Fibroblast of villous mesenchyme (primary cell): ENCODE measurements around the gene RAD51AP1. TPM values are rescaled to one million over a fixed set of nuclear protein-coding genes. Genes with fewer than 3 reads are reported as not detected.
"Not testable (repeated sequence)": the region's sequence is repeated elsewhere in the genome, so short reads cannot be mapped to it uniquely, and the experiment has no call there.

Source experiments
- DNase-seq: peaks from one replicate; pipeline ENCODE4 v3.0.0-alpha.2; 2010; ENCODE audit warnings: low read depth
- H3K4me3 ChIP-seq: 2 replicates; pipeline ENCODE4 v1.5.1; 2011; ENCODE audit warnings: low read depth, mild to moderate bottlenecking, low read length
- total RNA-seq: library from RNA; depleted of rRNA; stranded (reverse); fragments of >200 nt; gene quantifications from 2 replicates; pipeline ENCODE4 v1.2.3, GENCODE V29; 2012
- TF ChIP-seq, protein P1 (sequence below): IDR thresholded peaks from 2 replicates; pipeline ENCODE4 v1.5.1; 2012; ENCODE audit warnings: low read depth, mild to moderate bottlenecking, low read length; ENCODE audit not compliant: insufficient read depth

RAD51AP1 gene
- total RNA-seq, 1 donor = 18.1 TPM

DNA sequence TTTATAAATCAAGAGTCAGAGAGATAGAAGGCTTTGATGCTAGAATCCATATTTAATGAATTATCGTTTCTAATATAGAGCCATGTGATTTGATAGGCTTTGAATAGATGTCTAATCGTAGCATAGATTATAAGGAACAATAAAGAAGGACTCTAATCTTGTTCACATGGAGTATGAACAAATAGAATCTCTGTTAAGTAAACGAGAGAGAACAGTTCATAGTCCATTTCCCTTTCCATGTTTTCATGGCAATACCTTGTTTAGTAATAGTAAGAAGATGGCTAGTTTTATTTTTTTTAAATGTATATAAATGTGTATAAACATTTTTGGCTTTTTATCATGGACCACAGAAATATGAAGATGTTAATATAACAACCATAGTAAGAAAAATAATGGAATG is 32.3 kb upstream of the RAD51AP1 start:
- DNase-seq = no peak
- H3K4me3 ChIP-seq = no peak overlapping the region
- TF ChIP-seq, protein P1, sequence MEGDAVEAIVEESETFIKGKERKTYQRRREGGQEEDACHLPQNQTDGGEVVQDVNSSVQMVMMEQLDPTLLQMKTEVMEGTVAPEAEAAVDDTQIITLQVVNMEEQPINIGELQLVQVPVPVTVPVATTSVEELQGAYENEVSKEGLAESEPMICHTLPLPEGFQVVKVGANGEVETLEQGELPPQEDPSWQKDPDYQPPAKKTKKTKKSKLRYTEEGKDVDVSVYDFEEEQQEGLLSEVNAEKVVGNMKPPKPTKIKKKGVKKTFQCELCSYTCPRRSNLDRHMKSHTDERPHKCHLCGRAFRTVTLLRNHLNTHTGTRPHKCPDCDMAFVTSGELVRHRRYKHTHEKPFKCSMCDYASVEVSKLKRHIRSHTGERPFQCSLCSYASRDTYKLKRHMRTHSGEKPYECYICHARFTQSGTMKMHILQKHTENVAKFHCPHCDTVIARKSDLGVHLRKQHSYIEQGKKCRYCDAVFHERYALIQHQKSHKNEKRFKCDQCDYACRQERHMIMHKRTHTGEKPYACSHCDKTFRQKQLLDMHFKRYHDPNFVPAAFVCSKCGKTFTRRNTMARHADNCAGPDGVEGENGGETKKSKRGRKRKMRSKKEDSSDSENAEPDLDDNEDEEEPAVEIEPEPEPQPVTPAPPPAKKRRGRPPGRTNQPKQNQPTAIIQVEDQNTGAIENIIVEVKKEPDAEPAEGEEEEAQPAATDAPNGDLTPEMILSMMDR = no peak

DNA sequence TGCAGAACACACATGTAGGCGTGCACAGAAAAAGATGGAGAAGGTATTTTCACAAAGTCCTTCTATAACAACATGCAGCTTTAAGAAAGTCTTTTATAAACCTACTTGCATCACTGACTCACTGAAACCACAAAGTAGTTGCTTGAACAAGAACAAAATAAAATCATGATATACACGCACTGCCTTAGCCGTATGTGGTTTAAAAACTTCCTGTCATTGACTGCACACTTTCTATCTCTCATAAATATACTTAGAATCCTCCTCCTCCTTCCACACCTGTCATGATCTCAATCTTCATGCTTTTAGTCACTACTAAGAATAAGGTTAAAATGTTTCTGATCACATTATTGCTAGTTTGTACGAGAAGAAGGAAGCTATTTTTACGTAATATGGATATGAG is 31.8 kb upstream of the RAD51AP1 start:
- no peak overlapping the region for H3K4me3 ChIP-seq
- DNase-seq = peak; percentile 48
- TF ChIP-seq, protein P1 = no peak

DNA sequence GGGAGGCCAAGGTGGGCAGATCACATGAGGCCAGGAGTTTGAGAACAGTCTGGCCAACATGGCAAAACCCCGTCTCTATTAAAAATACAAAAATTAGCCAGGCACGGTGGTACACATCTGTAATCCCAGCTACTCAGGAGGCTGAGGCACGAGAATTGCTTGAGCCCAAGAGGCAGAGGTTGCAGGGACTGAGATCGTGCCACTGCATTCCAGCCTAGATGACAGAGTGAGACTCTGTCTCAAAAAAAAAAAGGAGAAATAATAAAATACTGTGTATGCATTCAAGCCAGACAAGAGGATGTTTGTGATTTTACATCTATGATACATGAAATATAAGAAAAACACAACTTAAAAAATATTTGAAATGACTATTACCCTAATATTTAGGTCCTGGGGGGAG is 30.2 kb upstream of the RAD51AP1 start:
- not testable (repeated sequence) for DNase-seq
- peak overlapping the region; percentile 27 for H3K4me3 ChIP-seq

DNA sequence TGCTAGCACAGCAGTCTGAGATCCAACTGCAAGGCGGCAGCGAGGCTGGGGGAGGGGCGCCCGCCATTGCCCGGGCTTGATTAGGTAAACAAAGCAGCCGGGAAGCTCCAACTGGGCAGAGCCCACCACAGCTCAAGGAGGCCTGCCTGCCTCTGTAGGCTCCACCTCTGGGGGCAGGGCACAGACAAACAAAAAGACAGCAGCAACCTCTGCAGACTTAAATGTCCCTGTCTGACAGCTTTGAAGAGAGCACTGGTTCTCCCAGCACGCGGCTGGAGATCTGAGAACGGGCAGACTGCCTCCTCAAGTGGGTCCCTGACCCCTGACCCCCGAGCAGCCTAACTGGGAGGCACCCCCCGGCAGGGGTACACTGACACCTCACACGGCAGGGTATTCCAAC is 29.4 kb upstream of the RAD51AP1 start:
- not testable (repeated sequence) for DNase-seq

DNA sequence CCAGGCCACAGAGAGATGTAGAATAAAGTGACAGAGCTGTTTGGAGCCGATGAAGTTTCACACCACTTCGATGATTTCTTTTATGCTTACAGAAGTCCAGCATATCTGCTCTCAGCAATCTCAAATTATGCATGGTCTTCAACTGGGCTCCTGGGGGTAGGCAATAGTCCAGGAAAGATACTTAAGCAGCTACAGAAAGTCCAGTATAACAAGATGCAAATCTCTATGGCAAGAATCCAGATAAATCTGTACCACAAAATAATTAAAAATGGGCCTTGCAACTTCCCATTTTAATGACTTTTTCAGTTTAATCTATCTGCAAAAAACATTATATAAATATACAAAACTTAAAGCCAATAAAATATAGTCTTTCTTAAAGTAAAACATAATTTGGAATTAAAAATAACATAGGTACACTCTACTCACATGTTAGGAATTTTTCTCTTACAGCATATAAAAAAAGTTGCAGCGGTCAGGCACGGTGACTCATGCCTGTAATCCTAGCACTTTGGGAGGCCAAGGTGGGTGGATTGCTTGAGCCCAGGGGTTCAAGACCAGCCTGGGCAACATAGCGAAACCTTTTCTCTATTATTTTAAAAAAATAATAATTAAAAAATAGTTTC is 20.5 kb upstream of the RAD51AP1 start:
- peak; percentile 53 for DNase-seq
- H3K4me3 ChIP-seq = no peak overlapping the region
- TF ChIP-seq, protein P1 = no peak

More for the DNA sequence above, 29.4 kb upstream of the RAD51AP1 start:
- not testable (repeated sequence) for H3K4me3 ChIP-seq

DNA sequence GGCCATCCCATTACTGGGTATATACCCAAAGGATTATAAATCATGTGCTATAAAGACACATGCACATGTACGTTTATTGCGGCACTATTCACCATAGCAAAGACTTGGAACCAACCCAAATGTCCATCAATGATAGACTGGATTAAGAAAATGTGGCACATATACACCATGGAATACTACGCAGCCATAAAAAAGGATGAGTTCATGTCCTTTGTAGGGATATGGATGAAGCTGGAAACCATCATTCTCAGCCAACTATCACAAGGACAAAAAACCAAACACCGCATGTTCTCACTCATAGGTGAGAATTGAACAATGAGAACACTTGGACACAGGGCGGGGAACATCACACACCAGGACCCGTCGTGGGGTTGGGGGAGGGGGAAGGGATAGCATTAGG is 15.2 kb upstream of the RAD51AP1 start:
- H3K4me3 ChIP-seq, DNase-seq: not testable (repeated sequence)

DNA sequence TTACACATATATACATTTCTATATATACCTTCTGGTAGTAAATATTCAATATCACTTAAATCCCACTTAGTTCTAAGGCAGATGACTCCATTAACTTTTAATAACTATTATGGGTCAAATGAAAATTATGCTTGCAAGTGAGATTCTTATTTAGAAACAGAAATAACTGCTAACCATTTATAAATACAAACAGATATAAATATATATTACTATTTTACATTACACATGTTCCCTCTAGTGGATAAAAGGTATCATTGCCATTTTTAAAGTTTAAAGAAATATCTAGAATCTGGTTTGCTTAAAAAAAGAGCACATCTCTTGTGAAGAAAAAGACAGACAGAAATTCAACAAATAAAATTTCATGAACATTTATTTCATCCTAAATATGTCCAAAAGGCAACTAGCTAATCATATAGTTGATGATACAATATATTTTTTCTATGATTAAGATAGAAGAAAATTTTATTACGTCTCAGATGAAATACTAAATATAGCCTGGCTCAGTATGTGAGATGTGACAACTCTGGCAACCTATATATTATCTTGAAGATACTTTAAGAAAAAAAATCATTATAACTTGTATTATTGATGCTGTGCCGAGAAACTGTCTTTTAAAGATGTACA is 11.7 kb upstream of the RAD51AP1 start:
- DNase-seq = peak; percentile 33
- TF ChIP-seq, protein P1 = peak; percentile 41

DNA sequence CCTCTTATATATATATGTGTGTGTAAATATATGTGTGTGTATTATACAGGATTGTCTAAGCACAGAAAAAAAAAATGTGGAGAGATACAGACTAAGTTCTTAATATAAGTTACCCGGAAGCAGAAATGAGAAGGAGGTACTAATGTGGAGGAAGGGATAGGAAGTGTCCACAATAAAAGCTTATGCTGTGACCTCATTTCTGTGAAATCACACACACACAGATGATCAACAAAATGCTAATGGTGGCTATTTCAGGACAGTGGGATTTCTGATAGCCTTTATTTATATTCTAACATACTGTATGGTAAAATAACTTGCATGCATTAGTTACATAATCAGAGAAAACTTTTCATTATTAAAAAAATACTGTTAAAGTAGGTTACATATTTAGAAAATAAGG is 8.5 kb upstream of the RAD51AP1 start:
- H3K4me3 ChIP-seq = no peak overlapping the region
- no peak for DNase-seq
- TF ChIP-seq, protein P1 = no peak

More for the DNA sequence above, 11.7 kb upstream of the RAD51AP1 start:
- no peak overlapping the region for H3K4me3 ChIP-seq
